Subcutaneous adipose tissue (tissue), 4 donors: Measurements from ENCODE around the gene NEURL1. TPM values are rescaled to one million over a fixed set of nuclear protein-coding genes. Genes with fewer than 3 reads are reported as not detected.

Experiments
- total RNA-seq, 4 donors: library from RNA; depleted of rRNA; stranded (reverse); fragments of >200 nt; gene quantifications; one replicate each; pipeline ENCODE4 v1.1.0, GENCODE V29; 2016
- TF ChIP-seq, protein P1 (sequence below): fragments of 450-650 bp; IDR thresholded peaks from one replicate; pipeline ENCODE4 v1.5.1; 2016; ENCODE audit warnings: low read depth, mild to moderate bottlenecking, control low read depth, antibody characterized with exemption, moderate library complexity

NEURL1 gene
- total RNA-seq, 4 donors from 2014 or later, result not detected

DNA sequence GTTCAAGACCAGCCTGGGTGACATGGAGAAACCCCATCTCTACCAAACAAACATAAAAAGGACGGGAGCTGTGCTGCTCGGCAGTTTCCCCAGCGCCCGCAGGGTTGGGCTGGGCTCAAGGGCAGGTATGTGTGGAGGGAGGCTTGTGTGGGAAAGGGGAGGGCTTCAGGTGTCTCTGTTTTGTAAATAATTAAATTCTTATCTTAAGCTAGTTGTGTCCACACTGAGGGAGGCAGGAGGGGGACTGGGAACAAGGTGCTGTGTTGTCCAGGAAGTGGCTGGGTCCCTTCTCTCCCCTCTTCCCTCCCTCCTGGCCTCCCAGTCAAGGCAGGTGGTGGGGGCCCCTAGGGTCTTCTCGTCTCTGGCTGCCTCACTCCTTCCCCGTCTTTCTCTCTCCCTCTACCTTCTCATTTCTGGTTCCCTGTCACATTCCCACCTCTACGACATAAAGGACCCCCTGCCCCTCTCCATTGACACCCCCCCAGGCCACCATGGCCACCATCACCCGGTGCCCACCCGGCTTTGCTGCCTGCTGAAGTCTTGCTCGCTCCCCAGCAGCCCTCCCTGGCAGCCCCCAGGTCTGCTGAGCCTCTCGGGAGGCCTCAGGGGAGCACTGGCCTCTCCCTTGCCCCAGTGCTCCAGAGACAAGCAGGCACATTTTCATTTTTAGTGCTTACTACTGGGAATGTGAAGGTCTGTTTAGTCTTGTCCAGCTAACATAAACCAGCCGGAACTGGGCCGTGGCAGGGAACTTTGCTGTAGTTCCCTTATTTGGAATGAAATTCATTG, 19.3 kb downstream of the NEURL1 start:
- TF ChIP-seq, protein P1, sequence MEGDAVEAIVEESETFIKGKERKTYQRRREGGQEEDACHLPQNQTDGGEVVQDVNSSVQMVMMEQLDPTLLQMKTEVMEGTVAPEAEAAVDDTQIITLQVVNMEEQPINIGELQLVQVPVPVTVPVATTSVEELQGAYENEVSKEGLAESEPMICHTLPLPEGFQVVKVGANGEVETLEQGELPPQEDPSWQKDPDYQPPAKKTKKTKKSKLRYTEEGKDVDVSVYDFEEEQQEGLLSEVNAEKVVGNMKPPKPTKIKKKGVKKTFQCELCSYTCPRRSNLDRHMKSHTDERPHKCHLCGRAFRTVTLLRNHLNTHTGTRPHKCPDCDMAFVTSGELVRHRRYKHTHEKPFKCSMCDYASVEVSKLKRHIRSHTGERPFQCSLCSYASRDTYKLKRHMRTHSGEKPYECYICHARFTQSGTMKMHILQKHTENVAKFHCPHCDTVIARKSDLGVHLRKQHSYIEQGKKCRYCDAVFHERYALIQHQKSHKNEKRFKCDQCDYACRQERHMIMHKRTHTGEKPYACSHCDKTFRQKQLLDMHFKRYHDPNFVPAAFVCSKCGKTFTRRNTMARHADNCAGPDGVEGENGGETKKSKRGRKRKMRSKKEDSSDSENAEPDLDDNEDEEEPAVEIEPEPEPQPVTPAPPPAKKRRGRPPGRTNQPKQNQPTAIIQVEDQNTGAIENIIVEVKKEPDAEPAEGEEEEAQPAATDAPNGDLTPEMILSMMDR, result no peak

DNA sequence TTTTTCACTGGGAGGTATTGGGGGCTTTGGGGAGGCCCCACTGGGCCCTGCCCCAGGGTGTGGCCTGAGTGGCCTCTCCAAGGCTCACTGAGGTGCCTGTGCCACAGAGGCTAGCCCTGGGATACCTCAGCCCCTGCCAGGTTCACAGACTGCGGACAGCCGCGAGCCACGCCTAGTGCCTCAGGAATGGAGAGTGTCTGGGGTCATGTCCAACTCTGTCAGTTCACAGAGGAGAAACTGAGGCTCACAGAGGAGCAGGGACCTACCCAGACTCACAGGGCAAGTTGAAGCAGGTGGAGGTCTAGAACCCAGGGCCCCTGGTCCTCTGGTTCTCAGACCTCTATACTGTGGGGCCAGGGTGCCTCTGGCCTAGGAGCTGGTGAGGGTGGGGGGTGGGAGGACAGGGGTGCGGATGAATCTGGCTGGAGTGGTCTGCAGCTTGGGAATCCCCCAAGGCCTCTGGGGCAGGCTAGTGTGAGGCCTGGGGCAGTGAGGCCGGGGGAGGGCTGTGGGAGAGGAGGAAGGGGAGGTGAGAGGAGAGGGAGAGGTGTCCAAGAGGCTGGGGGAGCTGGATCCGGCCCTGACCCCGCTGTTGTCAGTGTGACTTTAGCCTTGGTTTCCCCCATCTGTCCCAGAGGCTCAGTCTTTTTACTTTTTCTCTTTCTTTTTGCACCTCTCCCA, 20.0 kb downstream of the NEURL1 start:
- TF ChIP-seq, protein P1, result no peak

GRCh38 chr10:103514244-103514643, 20.7 kb downstream of the NEURL1 start:
- TF ChIP-seq, protein P1, result no peak

DNA sequence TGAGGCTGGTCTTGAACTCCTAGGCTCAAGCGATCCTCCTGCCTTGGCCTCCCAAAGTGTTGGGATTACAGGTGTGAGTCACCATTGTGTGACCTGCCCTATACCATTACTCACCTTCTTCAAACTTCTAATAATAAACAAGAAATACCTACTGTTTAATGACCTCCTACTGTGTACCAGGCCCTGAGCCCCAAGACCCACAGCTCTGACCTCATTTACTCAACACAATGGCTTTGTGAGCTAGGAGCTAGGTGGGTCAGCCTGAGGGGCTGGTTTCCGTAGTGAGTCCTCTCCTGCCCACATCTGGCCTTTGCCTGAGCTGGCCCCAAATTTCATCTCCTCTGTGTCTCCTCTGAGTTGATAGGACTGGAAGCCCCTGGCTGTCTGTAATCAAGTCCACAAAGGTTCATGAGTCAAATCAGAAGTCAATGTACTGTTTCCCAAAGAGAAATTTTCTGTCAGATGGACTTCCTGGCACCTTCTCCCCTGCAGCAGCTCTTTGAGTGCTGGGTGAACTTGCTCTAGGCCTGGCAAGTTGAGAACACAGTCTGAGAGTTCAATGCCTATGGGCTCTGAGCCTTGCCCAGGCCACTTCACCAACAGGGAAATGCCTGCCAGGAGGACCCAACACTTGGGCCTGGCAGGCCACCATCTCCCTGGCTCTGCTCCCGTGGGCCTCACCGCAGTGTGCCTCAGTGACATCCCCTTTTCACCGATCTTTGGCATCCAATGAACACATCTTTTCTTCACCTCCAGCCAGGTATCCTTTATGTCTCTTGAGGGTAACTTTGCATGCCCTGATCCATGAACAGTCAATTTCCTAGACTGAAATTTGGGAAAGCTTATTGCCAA, 24.0 kb downstream of the NEURL1 start:
- TF ChIP-seq, protein P1, result no peak

DNA sequence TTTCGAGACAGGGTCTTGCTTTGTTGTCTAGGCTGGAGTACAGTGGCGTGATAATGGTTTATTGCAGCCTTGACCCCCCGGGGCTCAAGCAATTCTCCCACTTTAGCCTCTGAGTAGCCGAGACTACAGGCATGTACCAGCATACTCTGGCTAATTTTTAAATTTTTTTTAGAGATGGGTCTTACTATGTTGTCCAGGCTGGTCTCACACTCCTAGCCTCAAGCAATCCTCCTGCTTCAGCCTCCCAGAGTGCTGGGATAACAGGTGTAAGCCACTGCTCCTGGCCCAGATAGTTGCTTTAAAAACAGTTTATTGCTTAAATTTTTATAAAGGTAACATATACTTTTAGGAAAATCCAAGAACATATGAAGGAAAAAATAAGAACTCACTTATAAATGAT, 26.3 kb downstream of the NEURL1 start:
- TF ChIP-seq, protein P1, result no peak

GRCh38 chr10:103523683-103524082, 30.2 kb downstream of the NEURL1 start:
- TF ChIP-seq, protein P1, result no peak

- TF ChIP-seq, protein P1, result no peak
These were observed 32.4 kb downstream of the NEURL1 start for GRCh38 chr10:103525901-103526300.
